ENCODE data around the gene ARHGAP12.

Gene ARHGAP12

GRCh38 chr10:31958856-31959255, 30.2 kb upstream of the ARHGAP12 start:
- no peak overlapping the region for H3K4me3 ChIP-seq (ENCODE audit: control insufficient read depth, low read depth, low read length)
- no peak for DNase-seq (ENCODE audit: low read depth)
- TF ChIP-seq, protein P1, sequence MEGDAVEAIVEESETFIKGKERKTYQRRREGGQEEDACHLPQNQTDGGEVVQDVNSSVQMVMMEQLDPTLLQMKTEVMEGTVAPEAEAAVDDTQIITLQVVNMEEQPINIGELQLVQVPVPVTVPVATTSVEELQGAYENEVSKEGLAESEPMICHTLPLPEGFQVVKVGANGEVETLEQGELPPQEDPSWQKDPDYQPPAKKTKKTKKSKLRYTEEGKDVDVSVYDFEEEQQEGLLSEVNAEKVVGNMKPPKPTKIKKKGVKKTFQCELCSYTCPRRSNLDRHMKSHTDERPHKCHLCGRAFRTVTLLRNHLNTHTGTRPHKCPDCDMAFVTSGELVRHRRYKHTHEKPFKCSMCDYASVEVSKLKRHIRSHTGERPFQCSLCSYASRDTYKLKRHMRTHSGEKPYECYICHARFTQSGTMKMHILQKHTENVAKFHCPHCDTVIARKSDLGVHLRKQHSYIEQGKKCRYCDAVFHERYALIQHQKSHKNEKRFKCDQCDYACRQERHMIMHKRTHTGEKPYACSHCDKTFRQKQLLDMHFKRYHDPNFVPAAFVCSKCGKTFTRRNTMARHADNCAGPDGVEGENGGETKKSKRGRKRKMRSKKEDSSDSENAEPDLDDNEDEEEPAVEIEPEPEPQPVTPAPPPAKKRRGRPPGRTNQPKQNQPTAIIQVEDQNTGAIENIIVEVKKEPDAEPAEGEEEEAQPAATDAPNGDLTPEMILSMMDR (conservative IDR thresholded peaks at IDR 0.05; ENCODE audit: control insufficient read depth, insufficient read depth, low read depth, low read length) = no peak

- H3K4me3 ChIP-seq (ENCODE audit: control insufficient read depth, low read depth, low read length) = no peak overlapping the region
- TF ChIP-seq, protein P1 (conservative IDR thresholded peaks at IDR 0.05; ENCODE audit: control insufficient read depth, insufficient read depth, low read depth, low read length) = no peak
- DNase-seq (ENCODE audit: low read depth) = no peak
Observed at GRCh38 chr10:31956200-31956946, 27.7 kb upstream of the ARHGAP12 start.

DNA sequence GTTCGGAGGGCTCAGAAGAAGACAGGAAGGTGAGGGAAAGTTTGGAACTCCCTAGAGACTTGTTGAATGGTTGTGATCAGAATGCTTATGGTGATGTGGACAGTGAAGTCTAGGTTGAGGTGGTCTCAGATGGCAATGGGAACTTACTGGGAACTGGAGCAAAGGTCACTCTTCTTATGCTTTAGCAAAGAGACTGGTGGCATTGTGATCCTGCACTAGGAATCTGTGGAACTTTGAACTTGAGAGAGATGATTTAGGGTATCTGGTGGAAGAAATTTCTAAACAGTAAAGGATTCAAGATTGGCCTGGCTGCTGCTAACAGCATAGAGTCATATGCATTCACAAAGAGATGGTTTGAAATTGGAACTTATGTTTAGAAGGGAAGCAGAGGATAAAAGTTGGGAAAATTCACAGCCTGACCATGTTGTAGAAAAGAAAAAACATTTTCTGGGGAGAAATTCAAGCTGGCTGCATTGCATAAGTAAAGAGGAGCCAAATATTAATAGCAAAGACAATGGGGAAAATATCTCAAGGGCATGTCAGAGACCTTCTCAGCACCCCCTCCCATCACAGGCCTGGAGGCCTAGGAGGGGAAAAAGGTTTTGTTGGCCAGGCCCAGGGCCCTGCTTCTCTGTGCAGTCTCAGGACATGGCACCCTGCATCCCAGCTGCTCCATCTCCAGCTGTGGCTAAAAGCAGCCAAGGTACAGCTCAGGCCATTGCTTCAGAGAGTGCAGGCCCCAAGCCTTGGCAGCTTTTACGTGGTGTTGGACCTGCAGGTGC, 26.0 kb upstream of the ARHGAP12 start:
- DNase-seq (ENCODE audit: low read depth) = no peak
- no peak overlapping the region for H3K4me3 ChIP-seq (ENCODE audit: control insufficient read depth, low read depth, low read length)
- TF ChIP-seq, protein P1 (conservative IDR thresholded peaks at IDR 0.05; ENCODE audit: control insufficient read depth, insufficient read depth, low read depth, low read length) = no peak

- TF ChIP-seq, protein P1 (conservative IDR thresholded peaks at IDR 0.05; ENCODE audit: control insufficient read depth, insufficient read depth, low read depth, low read length) = no peak
- DNase-seq (ENCODE audit: low read depth) = no peak
- no peak overlapping the region for H3K4me3 ChIP-seq (ENCODE audit: control insufficient read depth, low read depth, low read length)
Observed at GRCh38 chr10:31953480-31953879, 24.8 kb upstream of the ARHGAP12 start.

- DNase-seq (ENCODE audit: low read depth) = peak; percentile 20
- TF ChIP-seq, protein P1 (conservative IDR thresholded peaks at IDR 0.05; ENCODE audit: control insufficient read depth, insufficient read depth, low read depth, low read length) = no peak
Observed at GRCh38 chr10:31953080-31953479, 24.4 kb upstream of the ARHGAP12 start.

GRCh38 chr10:31952066-31952465, 23.4 kb upstream of the ARHGAP12 start:
- TF ChIP-seq, protein P1 (conservative IDR thresholded peaks at IDR 0.05; ENCODE audit: control insufficient read depth, insufficient read depth, low read depth, low read length) = no peak

More at GRCh38 chr10:31953080-31953479, 24.4 kb upstream of the ARHGAP12 start:
- H3K4me3 ChIP-seq (ENCODE audit: control insufficient read depth, low read depth, low read length) = no peak overlapping the region

More at GRCh38 chr10:31952066-31952465, 23.4 kb upstream of the ARHGAP12 start:
- H3K4me3 ChIP-seq (ENCODE audit: control insufficient read depth, low read depth, low read length) = no peak overlapping the region
- DNase-seq (ENCODE audit: low read depth) = peak; percentile 37

Measured in fibroblast of mammary gland (primary cell).